GM13976 (cell line): ENCODE results near the gene RORC.
A peak's percentile ranks its signal among the peaks of the same experiment; 100 is the strongest.
"Not testable (repeated sequence)": the region's sequence is repeated elsewhere in the genome, so short reads cannot be mapped to it uniquely, and the experiment has no call there.

ENCODE experiments used
- DNase-seq: peaks from one replicate; pipeline ENCODE4 v3.0.0; 2012; ENCODE audit warnings: low spot score
- CTCF ChIP-seq: IDR thresholded peaks from 2 replicates; pipeline ENCODE4 v1.5.1; 2012; ENCODE audit warnings: borderline replicate concordance, mild to moderate bottlenecking; ENCODE audit not compliant: insufficient read depth; ENCODE audit errors: extremely low read depth, missing control alignments, control extremely low read depth
- in situ Hi-C: fragments of 300-500 bp; cut with MboI; formaldehyde crosslinking; loops from one replicate; pipeline ENCODE4 v1.12.0; 2022; ENCODE audit warnings: low sequenced_read_pairs, mixed read lengths, inconsistent platforms; ENCODE audit not compliant: unreplicated experiment

RORC gene

DNA sequence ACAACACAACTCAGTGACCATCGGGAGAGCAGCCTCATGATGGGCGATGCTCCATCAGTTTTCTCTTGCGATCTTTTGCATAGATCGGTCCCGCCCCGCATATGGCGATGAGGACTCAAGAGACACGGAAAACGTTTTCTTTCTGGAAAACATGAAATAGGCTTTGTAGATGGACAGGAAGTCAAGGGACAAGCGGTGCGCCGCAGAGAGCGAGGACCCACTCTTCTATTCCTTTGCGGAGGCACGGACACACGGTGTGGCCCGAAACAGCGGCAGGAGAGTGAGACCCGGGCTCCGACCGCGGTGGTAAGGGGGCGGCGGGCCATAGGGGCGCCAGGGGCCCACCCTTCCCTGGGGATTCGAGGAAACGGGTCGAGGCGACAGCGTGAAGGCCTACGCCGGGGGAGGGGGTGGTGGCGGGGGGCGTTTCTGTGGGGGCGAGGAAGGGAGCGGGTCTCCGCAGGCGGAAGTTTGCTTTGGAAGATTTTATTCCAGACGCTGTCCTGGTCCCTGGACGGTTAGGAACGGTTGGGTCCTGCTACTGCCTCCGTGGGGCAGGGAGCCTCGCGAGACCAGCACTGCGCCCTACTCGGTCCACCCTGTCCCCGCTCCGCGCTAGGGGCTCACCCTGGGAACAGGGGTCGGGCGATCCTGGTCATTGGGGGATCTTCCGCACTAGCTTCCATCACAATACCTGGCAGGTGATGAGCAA is 40.5 kb downstream of the RORC start:
- no peak for DNase-seq
- in situ Hi-C loops = no loop called here
- TF ChIP-seq CTCF = no peak

DNA sequence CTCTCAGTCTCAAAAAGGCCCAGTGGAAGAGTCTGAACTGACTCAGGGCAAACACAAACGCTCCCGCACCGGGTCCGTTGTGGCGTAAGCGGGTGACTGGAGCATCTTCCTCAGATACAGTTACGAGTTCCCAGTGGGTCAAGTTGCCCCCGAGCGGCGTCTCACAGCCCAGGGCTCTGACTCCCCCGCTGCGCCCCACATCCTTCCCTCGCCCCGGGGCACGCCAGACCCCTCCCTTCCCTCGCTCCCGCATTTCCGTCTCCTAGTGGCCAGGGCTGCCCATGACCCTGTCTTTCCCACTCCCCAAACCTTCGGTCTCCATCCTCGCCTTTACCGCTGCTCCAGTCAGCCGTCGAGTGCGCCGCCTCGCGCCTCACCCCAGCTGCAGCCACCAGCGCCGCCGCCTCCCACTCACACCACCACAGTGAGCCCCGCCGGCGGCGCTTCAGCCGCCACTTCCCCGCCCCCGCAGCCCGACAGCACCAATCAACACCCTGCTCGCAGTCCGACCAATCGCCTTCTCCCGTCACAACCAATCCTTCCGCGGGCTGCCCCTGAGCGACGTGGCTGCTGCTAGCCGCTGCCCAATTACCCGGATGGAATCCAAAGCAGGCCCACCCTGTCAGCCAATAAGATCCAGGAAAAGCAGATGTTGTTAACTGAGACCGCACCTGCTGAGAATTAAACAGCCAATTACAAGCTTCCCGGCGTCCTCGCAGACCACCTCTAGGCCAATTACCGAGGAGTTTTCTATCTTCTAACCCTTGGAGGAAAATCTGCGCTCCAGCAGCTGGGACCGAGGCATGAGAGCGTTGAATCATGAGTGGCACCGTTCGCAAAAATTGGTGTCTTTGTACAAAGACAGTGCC is 41.3 kb downstream of the RORC start, which contains the start of gene TDRKH:
TSS of gene TDRKH (minus strand) at position 430 of the 869 bp plus-strand sequence. CDS start 7,478 bp downstream, outside the sequence.
- peak; percentile 47 for TF ChIP-seq CTCF
- in situ Hi-C loops = no loop called here
- DNase-seq = peak; percentile 99

- TF ChIP-seq CTCF = no peak
- in situ Hi-C loops = no loop called here
- no peak for DNase-seq
Measured at GRCh38 chr1:151787689-151788088, 43.9 kb downstream of the RORC start.

DNA sequence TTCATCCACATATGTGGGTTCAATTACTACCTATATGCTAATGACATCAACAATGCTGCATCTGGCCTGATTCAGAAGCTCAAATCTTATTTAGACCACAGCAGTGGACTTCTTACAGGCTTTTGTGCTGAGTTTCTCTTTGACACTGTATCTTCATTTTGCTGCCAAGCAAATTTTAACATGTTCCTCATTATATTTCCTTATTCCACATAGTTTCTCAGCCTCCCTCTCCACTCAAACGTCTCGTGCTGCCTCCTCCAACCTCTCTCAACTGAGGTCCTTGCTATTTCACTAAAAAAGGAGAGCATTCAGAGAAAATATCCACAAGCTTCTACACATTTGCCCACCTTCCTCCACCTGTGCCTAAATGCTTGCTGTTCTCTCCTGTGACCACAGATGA is 47.8 kb downstream of the RORC start:
- in situ Hi-C loops = no loop called here
- DNase-seq = no peak
- no peak for TF ChIP-seq CTCF

- DNase-seq = no peak
- in situ Hi-C loops = no loop called here
- no peak for TF ChIP-seq CTCF
Measured at GRCh38 chr1:151782741-151783140, 48.9 kb downstream of the RORC start.

DNA sequence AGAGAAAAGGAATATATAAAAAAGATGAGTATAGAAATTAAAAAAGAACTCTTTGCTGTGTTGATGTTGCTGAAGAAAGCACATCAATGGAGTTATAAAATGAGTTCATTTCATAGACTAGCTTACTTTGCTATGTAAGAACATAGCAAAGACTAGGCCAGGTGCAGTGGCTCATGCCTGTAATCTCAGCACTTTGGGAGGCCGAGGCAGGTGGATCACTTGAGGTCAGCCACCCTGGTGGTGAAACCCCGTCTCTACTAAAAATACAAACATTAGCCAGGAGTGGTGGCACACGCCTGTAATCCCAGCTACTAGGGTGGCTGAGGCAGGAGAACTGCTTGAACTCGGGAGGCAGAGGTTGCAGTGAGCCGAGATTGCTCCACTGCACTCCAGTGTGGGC is 49.6 kb downstream of the RORC start:
- DNase-seq, in situ Hi-C loops: not testable (repeated sequence)

DNA sequence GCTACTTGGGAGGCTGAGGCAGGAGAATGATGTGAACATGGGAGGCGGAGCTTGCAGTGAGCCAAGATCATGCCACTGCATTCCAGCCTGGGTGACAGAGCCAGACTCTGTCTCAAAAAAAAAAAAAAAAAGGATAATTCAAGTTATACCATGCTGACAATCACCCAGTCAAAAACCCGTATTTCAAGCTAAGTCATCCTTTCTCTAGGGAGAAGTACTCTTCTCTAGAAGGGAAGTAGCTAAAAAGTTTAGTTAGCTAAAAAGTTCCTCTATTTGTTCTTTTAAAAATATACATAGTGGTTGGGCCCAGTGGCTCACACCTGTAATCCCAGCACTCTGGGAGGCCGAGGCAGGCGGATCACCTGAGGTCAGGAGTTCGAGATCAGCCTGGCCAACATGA is 50.9 kb downstream of the RORC start:
- DNase-seq, in situ Hi-C loops: not testable (repeated sequence)
